Smooth muscle cell of the umbilical artery (primary cell): ENCODE data around the gene BORCS5. TPM values are rescaled to one million over a fixed set of nuclear protein-coding genes. Genes with fewer than 3 reads are reported as not detected.

Source experiments
- total RNA-seq: library from RNA; depleted of rRNA; stranded (reverse); fragments of >200 nt; gene quantifications from 2 replicates; pipeline ENCODE4 v1.2.3, GENCODE V29; 2014

BORCS5 gene
- 11.9 and 13.3 TPM in 2 replicates for total RNA-seq

GRCh38 chr12:12356896-12357718, at the start of gene BORCS5:
Gene BORCS5, plus strand, starts transcription at chr12:12357078. Its CDS starts 374 bp downstream, at chr12:12357452.

GRCh38 chr12:12349711-12350665, 6.9 kb upstream of the BORCS5 start, which contains the start of gene MANSC1:
Gene MANSC1, minus strand, starts transcription at chr12:12350242. Its CDS starts 6,928 bp downstream, at chr12:12343314.

Other genes with a start within 250 kb of the BORCS5 start
- gene LRP6, start 90.0 kb upstream of the BORCS5 start, total RNA-seq = 52.3 and 71.0 TPM in 2 replicates
- 0.65 and 0.89 TPM in 2 replicates for gene MANSC1, start 6.8 kb upstream of the BORCS5 start, total RNA-seq
- gene DUSP16, start 205.8 kb downstream of the BORCS5 start, total RNA-seq = 4.8 and 7.4 TPM in 2 replicates